Esophagus squamous epithelium (tissue), 5 donors: Measurements from ENCODE around the gene ABHD6. TPM values are rescaled to one million over a fixed set of nuclear protein-coding genes. Genes with fewer than 3 reads are reported as not detected.
"Not testable (repeated sequence)": the region's sequence is repeated elsewhere in the genome, so short reads cannot be mapped to it uniquely, and the experiment has no call there.

Experiments used
- DNase-seq: peaks from one replicate; lab custom pipeline; 2025; lab: John Stamatoyannopoulos, UW
- H3K27ac ChIP-seq, 4 donors: fragments of 200-600 bp; sonication (generic); one replicate each; pipeline ENCODE4 v1.5.1; 2016 to 2019; ENCODE audit warnings: mild to moderate bottlenecking in 1 of 4
- H3K27me3 ChIP-seq, 4 donors: fragments of 200-600 bp; sonication (generic); 1 replicate in 3 of 4; 2 replicates in 1 of 4; pipeline versions ENCODE4 v1.5.1 to v1.6.0; 2017 to 2021; ENCODE audit warnings: antibody characterized with exemption in 1 of 4
- H3K36me3 ChIP-seq, 3 donors: fragments of 200-600 bp; sonication (generic); one replicate each; pipeline ENCODE4 v1.5.1; 2016 to 2019
- H3K4me1 ChIP-seq, 3 donors: fragments of 200-600 bp; sonication (generic); one replicate each; pipeline ENCODE4 v1.5.1; 2017 to 2019
- H3K4me3 ChIP-seq, 4 donors: fragments of 200-600 bp; sonication (generic); 1 replicate in 3 of 4; 2 replicates in 1 of 4; pipeline ENCODE4 v1.5.1; 2016 to 2019; ENCODE audit warnings: mild to moderate bottlenecking in 2 of 4, moderate library complexity in 1 of 4
- H3K9me3 ChIP-seq, 3 donors: fragments of 200-600 bp; sonication (generic); one replicate each; pipeline ENCODE4 v1.5.1; 2016 to 2019
- POLR2A ChIP-seq, 4 donors: fragments of 450-650 bp; IDR thresholded peaks; one replicate each; pipeline ENCODE4 v1.6.1; 2017; ENCODE audit warnings: antibody characterized with exemption in 4 of 4, mild to moderate bottlenecking in 4 of 4, moderate library complexity in 3 of 4
- WGBS, 2 donors: methylation state at CpG; one replicate each; pipeline ENCODE4 v1.1.5; 2018; 5-methylcytosine and 5-hydroxymethylcytosine counted together
- intact Hi-C: fragments of 100-400 bp; cut with DNase I; formaldehyde crosslinking; loops from one replicate; pipeline ENCODE4 v1.15.0; 2022
- total RNA-seq, 4 donors: library from RNA; depleted of rRNA; stranded (reverse); fragments of >200 nt; gene quantifications; one replicate each; pipeline ENCODE4 v1.1.0, GENCODE V29; 2016
- TF ChIP-seq, protein P1 (sequence below), 6 experiments: fragments of 450-650 bp in 4 of 6; fragments of 200-600 bp in 2 of 6; sonication (generic) in 2 of 6; IDR thresholded peaks; one replicate each; pipeline ENCODE4 v1.5.1; 2016 to 2019; ENCODE audit warnings: antibody characterized with exemption in 6 of 6, mild to moderate bottlenecking in 4 of 6, moderate library complexity in 4 of 6
- donor health status: DM: yes; HTN: yes; CAD: no.

ABHD6 gene
- total RNA-seq, 4 donors from 2014 or later = 5.8 to 16.5 (median 8.9) TPM

DNA sequence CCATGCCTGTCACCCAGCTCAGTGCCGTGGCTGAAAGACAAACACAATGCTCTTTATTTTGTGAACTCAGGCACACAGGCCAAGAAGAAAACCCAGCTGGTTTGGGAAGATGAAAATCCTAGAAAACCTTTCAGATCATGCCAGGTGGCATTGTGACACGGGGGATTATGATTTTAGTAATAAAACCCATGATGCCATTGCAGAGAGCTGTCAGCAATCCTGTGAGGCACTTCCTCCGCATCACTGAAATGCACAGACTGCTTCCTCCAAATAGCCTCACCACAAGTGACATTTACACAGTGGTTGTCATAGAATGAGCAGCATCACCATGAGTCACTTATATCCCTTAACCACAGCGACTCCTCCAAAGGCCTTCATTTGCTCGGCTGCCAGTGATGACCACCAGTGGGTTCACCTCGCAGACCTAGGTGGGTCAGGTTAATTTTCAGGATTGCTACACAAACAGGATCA is 22.7 kb downstream of the ABHD6 start:
- WGBS, 2 donors = 64 to 73% methylated on average over 3 to 5 of the region's 6 CpGs
- Histone ChIP-seq H3K9me3 (no peaks in the 10 kb centered on the region), H3K36me3 (peaks cover 0 to 54% (median 0%) of the 10 kb centered on the region in 3 donors), H3K4me1 (no peaks in the 10 kb centered on the region), H3K27ac (no peak overlapping the region), H3K27me3 (no peaks in the 10 kb centered on the region), H3K4me3 (no peak overlapping the region)
- intact Hi-C loops = no loop called here
- TF ChIP-seq, protein P1, sequence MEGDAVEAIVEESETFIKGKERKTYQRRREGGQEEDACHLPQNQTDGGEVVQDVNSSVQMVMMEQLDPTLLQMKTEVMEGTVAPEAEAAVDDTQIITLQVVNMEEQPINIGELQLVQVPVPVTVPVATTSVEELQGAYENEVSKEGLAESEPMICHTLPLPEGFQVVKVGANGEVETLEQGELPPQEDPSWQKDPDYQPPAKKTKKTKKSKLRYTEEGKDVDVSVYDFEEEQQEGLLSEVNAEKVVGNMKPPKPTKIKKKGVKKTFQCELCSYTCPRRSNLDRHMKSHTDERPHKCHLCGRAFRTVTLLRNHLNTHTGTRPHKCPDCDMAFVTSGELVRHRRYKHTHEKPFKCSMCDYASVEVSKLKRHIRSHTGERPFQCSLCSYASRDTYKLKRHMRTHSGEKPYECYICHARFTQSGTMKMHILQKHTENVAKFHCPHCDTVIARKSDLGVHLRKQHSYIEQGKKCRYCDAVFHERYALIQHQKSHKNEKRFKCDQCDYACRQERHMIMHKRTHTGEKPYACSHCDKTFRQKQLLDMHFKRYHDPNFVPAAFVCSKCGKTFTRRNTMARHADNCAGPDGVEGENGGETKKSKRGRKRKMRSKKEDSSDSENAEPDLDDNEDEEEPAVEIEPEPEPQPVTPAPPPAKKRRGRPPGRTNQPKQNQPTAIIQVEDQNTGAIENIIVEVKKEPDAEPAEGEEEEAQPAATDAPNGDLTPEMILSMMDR (IDR thresholded peaks at IDR 0.05) = no peak
- no peak for TF ChIP-seq POLR2A (IDR thresholded peaks at IDR 0.05)
- DNase-seq = no peak

DNA sequence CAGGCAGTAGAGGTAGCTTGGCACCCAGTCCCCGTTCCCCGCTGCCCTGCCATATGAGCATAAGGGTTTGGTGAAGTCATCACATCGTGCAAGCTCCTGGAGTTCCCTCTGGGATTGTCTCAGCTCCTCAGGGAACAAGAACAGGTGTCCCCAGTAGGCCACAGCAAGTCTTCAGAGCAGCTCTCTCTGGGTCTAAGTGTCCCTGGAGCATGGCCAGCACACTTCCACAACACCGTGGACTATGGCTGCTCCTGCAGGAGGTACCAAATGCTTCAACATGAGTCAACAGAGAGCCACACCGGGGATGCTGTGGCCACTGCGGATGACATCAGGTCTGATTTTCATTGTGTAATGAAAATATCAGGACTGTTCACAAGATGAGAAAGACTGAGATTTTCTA is 23.1 kb downstream of the ABHD6 start:
- H3K4me1 ChIP-seq = no peaks in the 10 kb centered on the region
- H3K4me3 ChIP-seq = no peak overlapping the region
- no peak overlapping the region for H3K27ac ChIP-seq
- no peak for DNase-seq
- intact Hi-C loops = no loop called here
- TF ChIP-seq, protein P1 (IDR thresholded peaks at IDR 0.05) = no peak
- no peak for TF ChIP-seq POLR2A (IDR thresholded peaks at IDR 0.05)
- H3K27me3 ChIP-seq = no peaks in the 10 kb centered on the region
- WGBS, 2 donors = 76 to 88% methylated on average over 5 to 6 of the region's 6 CpGs
- no peaks in the 10 kb centered on the region for H3K9me3 ChIP-seq
- peaks cover 0 to 54% (median 0%) of the 10 kb centered on the region in 3 donors for H3K36me3 ChIP-seq

DNA sequence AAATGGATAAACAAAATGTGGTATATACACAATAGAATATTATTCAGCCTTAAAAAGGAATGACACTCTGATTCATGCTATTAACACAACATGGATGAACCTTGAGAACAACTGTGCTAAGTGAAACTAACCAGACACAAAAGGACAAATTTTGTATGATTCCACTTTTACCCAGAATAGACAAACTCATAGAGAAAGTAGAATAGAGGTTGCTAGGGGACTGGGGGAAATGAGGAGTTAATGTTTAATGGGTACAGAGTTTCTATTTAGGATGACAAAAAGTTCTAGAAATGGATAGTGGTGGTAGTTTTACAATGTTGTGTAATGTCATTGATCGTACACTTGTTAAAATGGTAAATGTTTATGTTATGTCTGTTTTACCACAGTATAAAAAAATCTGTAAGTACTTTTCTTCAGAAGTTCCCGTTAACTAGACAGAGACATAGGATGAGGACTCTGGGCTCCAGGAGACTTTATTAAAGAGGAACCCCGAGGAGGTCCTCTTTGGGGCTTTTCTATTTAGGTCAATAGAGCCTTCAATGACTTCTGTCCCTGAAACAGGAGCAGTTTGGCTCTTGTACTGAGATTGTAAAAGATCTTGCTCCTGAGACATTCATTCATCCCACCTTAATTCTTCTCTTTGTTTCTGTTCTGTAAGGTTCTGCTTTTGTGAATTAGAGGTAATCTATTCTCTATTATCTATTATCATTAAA is 24.5 kb downstream of the ABHD6 start:
- intact Hi-C loops = no loop called here
- WGBS, 2 donors = 86 to 87% methylated on average over 3 of the region's 3 CpGs
- no peak overlapping the region for H3K27ac ChIP-seq

DNA sequence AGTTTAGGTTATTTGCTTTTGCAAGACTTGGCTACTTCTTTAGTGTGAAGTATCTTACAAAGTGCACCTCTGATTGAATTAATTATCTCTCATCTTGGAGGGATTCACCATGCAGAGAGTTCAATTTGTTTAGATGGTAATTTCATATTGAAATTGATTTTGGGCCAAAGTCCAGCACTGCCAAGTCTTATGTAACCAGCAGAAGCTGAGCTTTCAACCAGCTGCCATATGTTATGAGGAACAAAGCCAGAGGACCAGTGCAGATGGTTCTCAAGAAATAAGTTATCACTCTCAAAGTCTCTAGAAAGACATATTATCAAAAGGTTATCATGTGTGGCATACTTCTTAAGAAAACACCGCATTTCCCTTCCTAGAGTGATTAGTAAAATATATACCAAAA is 29.0 kb downstream of the ABHD6 start:
- peaks cover 0 to under 1% (median 0%) of the 10 kb centered on the region in 3 donors for H3K4me1 ChIP-seq
- DNase-seq = no peak
- H3K36me3 ChIP-seq = peaks cover 0 to 44% (median 0%) of the 10 kb centered on the region in 3 donors
- WGBS, 2 donors = 75 to 80% methylated on average over 1 of the region's 1 CpG
- H3K27ac ChIP-seq = no peak overlapping the region
- no peaks in the 10 kb centered on the region for H3K27me3 ChIP-seq
- H3K4me3 ChIP-seq = no peak overlapping the region
- TF ChIP-seq POLR2A (IDR thresholded peaks at IDR 0.05) = no peak
- TF ChIP-seq, protein P1 (IDR thresholded peaks at IDR 0.05) = no peak
- H3K9me3 ChIP-seq = no peaks in the 10 kb centered on the region
- intact Hi-C loops = no loop called here

More for the DNA sequence above, 24.5 kb downstream of the ABHD6 start:
- Histone ChIP-seq H3K27me3 (no peaks in the 10 kb centered on the region), H3K4me3 (no peak overlapping the region), H3K4me1 (no peaks in the 10 kb centered on the region), H3K36me3 (peaks cover 0 to 47% (median 0%) of the 10 kb centered on the region in 3 donors), H3K9me3 (no peaks in the 10 kb centered on the region)
- TF ChIP-seq, protein P1 (IDR thresholded peaks at IDR 0.05) = no peak
- no peak for TF ChIP-seq POLR2A (IDR thresholded peaks at IDR 0.05)
- no peak for DNase-seq

DNA sequence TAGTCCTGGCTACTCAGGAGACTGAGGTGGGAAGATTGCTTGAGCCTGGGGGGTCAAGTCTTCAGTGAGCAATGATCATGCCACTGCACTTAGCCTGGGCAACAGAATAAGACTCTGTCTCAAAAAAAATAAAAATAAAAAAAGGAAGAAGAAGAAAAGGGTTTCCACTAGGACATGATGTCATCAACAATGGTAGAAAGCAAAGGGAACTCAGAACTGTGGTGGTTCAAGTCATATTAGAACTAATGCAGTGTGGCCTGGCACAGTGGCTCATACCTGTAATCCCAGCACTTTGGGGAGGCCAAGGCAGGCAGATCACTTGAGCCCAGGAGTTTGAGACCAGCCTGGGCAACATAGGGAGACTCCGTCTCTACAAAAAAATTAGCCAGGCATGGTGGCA is 30.0 kb downstream of the ABHD6 start:
- intact Hi-C loops, H3K27ac ChIP-seq, DNase-seq, H3K27me3 ChIP-seq, H3K9me3 ChIP-seq, H3K4me3 ChIP-seq, H3K4me1 ChIP-seq: not testable (repeated sequence)
- peaks cover 0 to 42% (median 0%) of the 10 kb centered on the region in 3 donors for H3K36me3 ChIP-seq
- 83 to 100% methylated on average over 1 of the region's 1 CpG for WGBS, 2 donors
